Testis (tissue), 2 donors: ENCODE measurements around the gene ATF1.

Experiments
- POLR2A ChIP-seq: fragments of 450-650 bp; IDR thresholded peaks from one replicate; pipeline ENCODE4 v1.6.1; 2017; ENCODE audit warnings: antibody characterized with exemption, mild to moderate bottlenecking, moderate library complexity
- TF ChIP-seq, protein P1 (sequence below), 3 experiments: fragments of 450-650 bp in 2 of 3; fragments of 200-600 bp in 1 of 3; sonication (generic) in 1 of 3; IDR thresholded peaks; one replicate each; pipeline ENCODE4 v1.5.1; 2016 to 2019; ENCODE audit warnings: antibody characterized with exemption in 3 of 3, mild to moderate bottlenecking in 2 of 3, moderate library complexity in 1 of 3

DNA sequence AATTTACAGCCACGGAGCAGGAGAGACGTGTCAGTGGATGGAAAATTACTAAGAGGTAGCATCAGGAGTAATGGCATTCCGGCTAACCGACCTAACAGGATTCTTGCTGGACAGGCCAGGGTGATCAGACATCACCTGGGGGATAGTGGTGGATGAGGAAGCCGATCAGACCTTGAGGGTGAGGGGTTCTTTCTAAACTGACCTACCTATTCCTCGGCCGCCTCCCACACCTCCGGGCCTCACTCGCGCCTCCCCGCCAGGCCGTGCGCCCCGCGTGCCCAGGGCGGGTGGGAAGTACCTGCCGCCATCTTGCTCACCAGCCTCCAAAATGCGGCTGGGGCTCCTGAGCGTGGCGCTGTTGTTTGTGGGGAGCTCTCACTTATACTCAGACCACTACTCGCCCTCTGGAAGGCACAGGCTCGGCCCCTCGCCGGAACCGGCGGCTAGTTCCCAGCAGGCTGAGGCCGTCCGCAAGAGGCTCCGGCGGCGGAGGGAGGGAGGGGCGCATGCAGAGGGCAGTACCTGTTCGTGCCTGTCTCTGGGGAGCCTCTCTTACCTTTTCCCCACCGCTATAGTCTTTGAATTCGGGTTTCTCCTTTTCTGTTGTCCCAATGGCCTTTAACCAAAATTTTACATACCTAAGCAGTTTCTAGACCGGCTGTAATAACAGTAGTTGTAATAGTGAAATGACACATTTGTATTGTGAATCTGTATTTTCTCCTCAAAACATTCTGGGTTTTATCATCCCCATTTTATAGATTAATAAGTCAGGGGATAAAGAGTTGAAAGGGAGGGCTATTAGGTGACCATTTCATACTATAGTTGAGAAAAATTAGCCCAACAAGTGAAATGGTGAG, 79.0 kb downstream of the ATF1 start, which contains the start of gene TMPRSS12:
- TF ChIP-seq, protein P1, sequence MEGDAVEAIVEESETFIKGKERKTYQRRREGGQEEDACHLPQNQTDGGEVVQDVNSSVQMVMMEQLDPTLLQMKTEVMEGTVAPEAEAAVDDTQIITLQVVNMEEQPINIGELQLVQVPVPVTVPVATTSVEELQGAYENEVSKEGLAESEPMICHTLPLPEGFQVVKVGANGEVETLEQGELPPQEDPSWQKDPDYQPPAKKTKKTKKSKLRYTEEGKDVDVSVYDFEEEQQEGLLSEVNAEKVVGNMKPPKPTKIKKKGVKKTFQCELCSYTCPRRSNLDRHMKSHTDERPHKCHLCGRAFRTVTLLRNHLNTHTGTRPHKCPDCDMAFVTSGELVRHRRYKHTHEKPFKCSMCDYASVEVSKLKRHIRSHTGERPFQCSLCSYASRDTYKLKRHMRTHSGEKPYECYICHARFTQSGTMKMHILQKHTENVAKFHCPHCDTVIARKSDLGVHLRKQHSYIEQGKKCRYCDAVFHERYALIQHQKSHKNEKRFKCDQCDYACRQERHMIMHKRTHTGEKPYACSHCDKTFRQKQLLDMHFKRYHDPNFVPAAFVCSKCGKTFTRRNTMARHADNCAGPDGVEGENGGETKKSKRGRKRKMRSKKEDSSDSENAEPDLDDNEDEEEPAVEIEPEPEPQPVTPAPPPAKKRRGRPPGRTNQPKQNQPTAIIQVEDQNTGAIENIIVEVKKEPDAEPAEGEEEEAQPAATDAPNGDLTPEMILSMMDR (IDR thresholded peaks at IDR 0.05) = no peak
- TF ChIP-seq POLR2A = no peak
